ENCODE measurements around the gene SIRT7. TPM values are rescaled to one million over a fixed set of nuclear protein-coding genes. Genes with fewer than 3 reads are reported as not detected.

SIRT7 gene
- total RNA-seq, 1 donor from 2014 or later = 26.4 TPM

DNA sequence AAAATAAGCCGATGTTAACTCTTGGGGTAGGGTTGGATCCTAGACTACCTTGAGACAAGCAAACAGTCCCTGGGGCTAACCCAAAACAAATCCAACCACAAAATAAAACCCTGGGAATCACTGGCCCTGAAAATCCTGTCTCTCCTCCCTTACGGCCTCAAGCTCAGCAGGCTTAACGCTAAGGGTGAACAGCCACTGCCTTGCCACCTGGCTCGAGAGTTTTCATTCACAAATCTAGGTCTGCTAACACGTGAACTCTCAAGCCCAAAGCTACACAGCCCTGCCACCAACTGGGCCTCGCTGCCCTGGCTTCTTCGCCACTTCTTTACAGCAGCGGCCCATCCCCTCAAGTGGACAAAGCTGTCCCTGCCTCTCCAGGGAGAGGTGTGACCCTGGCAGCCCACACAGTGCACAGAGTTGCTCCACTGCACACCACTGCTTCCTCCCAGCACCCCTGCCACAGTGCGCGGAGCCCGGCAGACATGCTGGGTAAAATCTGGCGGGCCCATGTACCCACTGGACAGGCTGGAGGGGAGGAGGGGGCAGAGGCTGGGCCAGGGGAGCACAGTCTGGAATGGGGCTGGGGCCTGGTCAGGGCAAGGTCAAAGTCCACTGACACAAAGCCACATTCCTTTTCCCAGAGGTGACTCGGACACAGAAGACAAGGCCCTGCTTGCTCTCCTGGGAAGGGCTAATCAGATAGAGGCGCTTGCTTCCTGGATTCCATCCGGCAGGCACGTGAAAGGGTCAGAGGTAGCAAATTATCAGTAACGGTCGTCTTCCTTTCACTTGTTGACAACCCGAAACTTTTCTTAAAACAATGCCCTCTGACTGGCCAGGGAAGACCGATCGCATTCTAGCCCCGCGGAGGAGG lies 7.8 kb downstream of the SIRT7 start:
- TF ChIP-seq, protein P1, sequence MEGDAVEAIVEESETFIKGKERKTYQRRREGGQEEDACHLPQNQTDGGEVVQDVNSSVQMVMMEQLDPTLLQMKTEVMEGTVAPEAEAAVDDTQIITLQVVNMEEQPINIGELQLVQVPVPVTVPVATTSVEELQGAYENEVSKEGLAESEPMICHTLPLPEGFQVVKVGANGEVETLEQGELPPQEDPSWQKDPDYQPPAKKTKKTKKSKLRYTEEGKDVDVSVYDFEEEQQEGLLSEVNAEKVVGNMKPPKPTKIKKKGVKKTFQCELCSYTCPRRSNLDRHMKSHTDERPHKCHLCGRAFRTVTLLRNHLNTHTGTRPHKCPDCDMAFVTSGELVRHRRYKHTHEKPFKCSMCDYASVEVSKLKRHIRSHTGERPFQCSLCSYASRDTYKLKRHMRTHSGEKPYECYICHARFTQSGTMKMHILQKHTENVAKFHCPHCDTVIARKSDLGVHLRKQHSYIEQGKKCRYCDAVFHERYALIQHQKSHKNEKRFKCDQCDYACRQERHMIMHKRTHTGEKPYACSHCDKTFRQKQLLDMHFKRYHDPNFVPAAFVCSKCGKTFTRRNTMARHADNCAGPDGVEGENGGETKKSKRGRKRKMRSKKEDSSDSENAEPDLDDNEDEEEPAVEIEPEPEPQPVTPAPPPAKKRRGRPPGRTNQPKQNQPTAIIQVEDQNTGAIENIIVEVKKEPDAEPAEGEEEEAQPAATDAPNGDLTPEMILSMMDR (IDR thresholded peaks at IDR 0.05; ENCODE audit: insufficient read depth, low read length, poor library complexity, severe bottlenecking) = no peak
- DNase-seq (ENCODE audit: low read depth) = no peak
- Histone ChIP-seq H3K36me3 (ENCODE audit: control insufficient read depth, insufficient read depth, low read length) (peaks cover 4% of the 10 kb centered on the region), H3K4me3 (ENCODE audit: low read depth, low read length) (peak overlapping the region; percentile 51), H3K27me3 (ENCODE audit: control insufficient read depth, insufficient read depth, low read length) (no peaks in the 10 kb centered on the region)

DNA sequence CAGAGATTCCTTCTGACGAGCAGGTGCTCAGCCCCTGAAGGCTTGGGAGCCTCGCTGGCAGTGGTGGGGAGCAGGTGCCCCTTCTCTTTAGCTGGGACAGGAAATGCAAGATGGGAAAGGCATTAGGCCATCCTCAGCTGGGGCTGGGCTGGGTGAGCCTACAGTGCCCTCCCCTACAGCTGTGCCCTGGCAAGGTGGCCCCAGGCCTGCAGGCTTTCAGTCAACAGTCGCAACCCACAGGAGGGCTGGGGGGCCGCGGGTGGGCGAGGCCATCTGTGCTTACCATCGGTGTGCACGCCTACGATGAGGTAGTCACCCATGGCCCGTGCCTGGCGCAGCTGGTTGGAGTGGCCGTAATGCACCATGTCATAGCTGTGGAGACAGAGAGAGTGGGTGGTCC lies 8.7 kb downstream of the SIRT7 start:
- H3K36me3 ChIP-seq (ENCODE audit: control insufficient read depth, insufficient read depth, low read length) = peaks cover 3% of the 10 kb centered on the region
- H3K27me3 ChIP-seq (ENCODE audit: control insufficient read depth, insufficient read depth, low read length) = no peaks in the 10 kb centered on the region
- no peak overlapping the region for H3K4me3 ChIP-seq (ENCODE audit: low read depth, low read length)
- TF ChIP-seq, protein P1 (IDR thresholded peaks at IDR 0.05; ENCODE audit: insufficient read depth, low read length, poor library complexity, severe bottlenecking) = no peak
- no peak for DNase-seq (ENCODE audit: low read depth)

GRCh38 chr17:81908793-81909192 lies 9.2 kb downstream of the SIRT7 start:
- TF ChIP-seq, protein P1 (IDR thresholded peaks at IDR 0.05; ENCODE audit: insufficient read depth, low read length, poor library complexity, severe bottlenecking) = no peak
- no peak for DNase-seq (ENCODE audit: low read depth)
- no peaks in the 10 kb centered on the region for H3K27me3 ChIP-seq (ENCODE audit: control insufficient read depth, insufficient read depth, low read length)
- no peak overlapping the region for H3K4me3 ChIP-seq (ENCODE audit: low read depth, low read length)
- peaks cover 1% of the 10 kb centered on the region for H3K36me3 ChIP-seq (ENCODE audit: control insufficient read depth, insufficient read depth, low read length)

DNA sequence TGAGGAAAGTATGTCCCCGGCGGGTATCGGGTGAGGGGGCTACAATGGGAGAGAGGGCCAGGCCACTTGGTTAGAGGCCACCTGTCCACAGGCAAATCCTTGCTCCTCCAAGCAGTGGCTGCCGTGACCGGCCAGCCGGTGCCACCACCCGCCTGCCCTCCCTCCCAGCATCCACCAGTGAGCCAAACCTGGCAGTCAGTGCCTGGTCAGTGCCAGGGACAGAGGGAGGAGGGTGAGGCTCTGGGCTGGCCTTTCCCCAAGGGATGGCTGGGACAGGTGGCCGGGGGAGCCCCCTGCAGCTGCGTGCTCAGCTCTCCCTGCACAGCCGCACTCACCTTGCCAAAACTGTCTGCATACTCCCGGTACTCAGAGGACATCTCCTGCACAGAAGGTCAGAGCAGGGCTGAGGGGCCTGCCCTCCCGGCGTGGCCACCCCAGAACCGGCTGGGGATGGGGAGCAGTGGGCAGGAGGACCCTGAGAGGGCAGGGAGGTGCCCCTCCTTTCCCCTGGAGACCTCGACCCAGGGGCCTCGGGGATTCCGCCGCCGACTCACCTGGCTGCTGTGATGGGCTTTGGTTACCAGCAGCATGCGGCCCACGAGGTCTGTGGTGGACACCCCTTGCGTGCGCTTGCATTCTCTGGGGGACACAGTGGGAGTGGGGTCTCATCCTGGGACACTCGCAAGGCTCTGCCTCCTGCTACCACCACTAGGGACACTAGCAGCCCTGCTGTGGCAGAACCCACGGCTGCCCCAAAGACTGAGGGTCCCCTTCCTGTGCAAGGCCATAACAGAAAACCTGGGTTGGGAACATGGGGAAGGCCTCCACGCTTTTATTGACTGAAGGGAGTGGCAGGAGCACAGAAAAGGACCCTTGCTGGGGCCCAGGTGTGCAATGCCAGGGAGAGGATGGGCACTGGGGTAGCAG lies 10.5 kb downstream of the SIRT7 start:
- no peak overlapping the region for H3K4me3 ChIP-seq (ENCODE audit: low read depth, low read length)
- no peaks in the 10 kb centered on the region for H3K36me3 ChIP-seq (ENCODE audit: control insufficient read depth, insufficient read depth, low read length)
- DNase-seq (ENCODE audit: low read depth) = no peak
- TF ChIP-seq, protein P1 (IDR thresholded peaks at IDR 0.05; ENCODE audit: insufficient read depth, low read length, poor library complexity, severe bottlenecking) = no peak
- peaks cover 4% of the 10 kb centered on the region for H3K27me3 ChIP-seq (ENCODE audit: control insufficient read depth, insufficient read depth, low read length)

DNA sequence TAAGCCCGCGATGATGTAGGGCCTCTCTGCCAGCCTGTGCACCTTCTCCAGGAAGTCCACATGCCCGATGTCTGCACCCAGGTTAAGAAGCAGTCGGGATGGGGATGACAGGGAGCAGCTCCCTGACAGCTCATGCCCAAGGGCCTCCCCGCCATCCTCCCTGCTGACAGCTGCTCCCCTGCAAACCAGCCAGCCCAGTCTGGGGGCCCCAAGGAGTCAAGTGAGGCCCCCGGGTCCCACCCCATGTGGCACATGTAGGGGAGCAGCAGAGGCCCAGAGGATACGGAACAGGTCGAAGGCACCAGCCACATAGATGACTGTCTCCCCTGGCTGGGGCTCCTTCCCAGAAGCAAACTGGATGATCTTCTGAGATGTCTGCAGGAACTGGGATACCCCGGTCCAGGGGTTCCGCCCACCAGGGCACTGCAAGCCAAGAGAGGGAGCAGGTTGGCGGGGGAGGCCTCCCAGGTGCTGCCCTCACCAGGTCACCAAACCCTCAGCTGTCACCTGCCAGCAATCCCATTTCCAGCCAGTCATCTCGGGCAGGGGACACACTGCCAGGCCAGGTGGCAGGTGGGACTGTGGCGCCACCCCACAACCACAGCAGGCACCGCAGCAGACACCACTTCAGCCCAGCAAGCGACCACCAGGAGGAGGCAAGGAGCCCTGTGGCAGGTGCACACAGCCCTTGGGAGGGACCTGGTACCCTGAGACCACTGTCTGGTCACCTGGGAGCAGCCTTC lies 11.3 kb downstream of the SIRT7 start:
- Histone ChIP-seq H3K4me3 (ENCODE audit: low read depth, low read length) (no peak overlapping the region), H3K36me3 (ENCODE audit: control insufficient read depth, insufficient read depth, low read length) (no peaks in the 10 kb centered on the region), H3K27me3 (ENCODE audit: control insufficient read depth, insufficient read depth, low read length) (peaks cover 9% of the 10 kb centered on the region)
- no peak for DNase-seq (ENCODE audit: low read depth)
- TF ChIP-seq, protein P1 (IDR thresholded peaks at IDR 0.05; ENCODE audit: insufficient read depth, low read length, poor library complexity, severe bottlenecking) = peak; percentile 42

Data from kidney epithelial cell (primary cell).